K562 (cell line): ENCODE results near the gene SLC5A10.

Experiments used
- ATF4 ChIP-seq: fragments of 450-650 bp; formaldehyde crosslinking; IDR thresholded peaks from 2 replicates; pipeline ENCODE4 v1.4.0; 2022; ENCODE audit warnings: mild to moderate bottlenecking, moderate library complexity
- MCM2 ChIP-seq: fragments of 450-650 bp; IDR thresholded peaks from 2 replicates; pipeline ENCODE4 v1.6.1; 2017; ENCODE audit warnings: low read depth, mild to moderate bottlenecking
- TFAM ChIP-seq: fragments of 250-450 bp; sonication (Bioruptor Pico); conservative IDR thresholded peaks from 2 replicates; pipeline ENCODE4 v1.5.0; 2021; ENCODE audit warnings: mild to moderate bottlenecking, moderate library complexity
- TF ChIP-seq, protein P1 (sequence below): fragments of 450-650 bp; IDR thresholded peaks from 2 replicates; pipeline ENCODE4 v1.6.1; 2018; ENCODE audit not compliant: partially characterized antibody
- TF ChIP-seq, protein P2 (sequence below), 3 experiments: IDR thresholded peaks in 2 of 3; conservative IDR thresholded peaks in 1 of 3; 2 replicates each; pipeline ENCODE4 v1.5.1; 2011 to 2012; ENCODE audit warnings: low read length in 3 of 3, mild to moderate bottlenecking in 3 of 3, control low read depth in 2 of 3, improper control_type of control experiment in 1 of 3, inconsistent platforms in 1 of 3, low read depth in 1 of 3, mixed read lengths in 1 of 3, moderate library complexity in 1 of 3; ENCODE audit not compliant: insufficient read depth in 2 of 3

DNA sequence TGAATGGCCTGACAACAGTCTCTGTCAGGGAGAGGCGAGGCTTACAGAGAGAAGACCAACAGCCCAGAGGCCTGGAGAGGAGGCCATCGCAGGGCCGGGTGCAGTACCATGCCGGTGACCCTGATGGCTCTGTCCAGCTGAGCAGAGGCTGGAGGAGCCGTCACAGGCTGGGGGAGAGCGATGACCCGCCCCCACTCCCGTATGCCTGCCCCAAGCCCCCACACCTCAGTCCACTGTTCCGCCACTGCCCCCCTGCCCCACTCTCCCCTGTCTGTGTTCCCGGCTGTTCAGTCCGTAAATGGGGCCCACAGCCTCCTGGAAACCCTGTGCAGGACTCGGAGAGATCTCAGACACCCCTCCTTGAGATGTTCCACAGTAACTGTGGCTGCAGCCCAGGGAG is 65.4 kb downstream of the SLC5A10 start:
- TF ChIP-seq TFAM = no peak
- TF ChIP-seq, protein P1, sequence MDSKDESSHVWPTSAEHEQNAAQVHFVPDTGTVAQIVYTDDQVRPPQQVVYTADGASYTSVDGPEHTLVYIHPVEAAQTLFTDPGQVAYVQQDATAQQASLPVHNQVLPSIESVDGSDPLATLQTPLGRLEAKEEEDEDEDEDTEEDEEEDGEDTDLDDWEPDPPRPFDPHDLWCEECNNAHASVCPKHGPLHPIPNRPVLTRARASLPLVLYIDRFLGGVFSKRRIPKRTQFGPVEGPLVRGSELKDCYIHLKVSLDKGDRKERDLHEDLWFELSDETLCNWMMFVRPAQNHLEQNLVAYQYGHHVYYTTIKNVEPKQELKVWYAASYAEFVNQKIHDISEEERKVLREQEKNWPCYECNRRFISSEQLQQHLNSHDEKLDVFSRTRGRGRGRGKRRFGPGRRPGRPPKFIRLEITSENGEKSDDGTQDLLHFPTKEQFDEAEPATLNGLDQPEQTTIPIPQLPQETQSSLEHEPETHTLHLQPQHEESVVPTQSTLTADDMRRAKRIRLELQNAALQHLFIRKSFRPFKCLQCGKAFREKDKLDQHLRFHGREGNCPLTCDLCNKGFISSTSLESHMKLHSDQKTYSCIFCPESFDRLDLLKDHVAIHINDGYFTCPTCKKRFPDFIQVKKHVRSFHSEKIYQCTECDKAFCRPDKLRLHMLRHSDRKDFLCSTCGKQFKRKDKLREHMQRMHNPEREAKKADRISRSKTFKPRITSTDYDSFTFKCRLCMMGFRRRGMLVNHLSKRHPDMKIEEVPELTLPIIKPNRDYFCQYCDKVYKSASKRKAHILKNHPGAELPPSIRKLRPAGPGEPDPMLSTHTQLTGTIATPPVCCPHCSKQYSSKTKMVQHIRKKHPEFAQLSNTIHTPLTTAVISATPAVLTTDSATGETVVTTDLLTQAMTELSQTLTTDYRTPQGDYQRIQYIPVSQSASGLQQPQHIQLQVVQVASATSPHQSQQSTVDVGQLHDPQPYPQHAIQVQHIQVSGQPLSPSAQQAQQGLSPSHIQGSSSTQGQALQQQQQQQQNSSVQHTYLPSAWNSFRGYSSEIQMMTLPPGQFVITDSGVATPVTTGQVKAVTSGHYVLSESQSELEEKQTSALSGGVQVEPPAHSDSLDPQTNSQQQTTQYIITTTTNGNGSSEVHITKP = no peak
- no peak for TF ChIP-seq ATF4 (CRISPR knock-in tag)
- no peak for TF ChIP-seq MCM2
- TF ChIP-seq, protein P2, sequence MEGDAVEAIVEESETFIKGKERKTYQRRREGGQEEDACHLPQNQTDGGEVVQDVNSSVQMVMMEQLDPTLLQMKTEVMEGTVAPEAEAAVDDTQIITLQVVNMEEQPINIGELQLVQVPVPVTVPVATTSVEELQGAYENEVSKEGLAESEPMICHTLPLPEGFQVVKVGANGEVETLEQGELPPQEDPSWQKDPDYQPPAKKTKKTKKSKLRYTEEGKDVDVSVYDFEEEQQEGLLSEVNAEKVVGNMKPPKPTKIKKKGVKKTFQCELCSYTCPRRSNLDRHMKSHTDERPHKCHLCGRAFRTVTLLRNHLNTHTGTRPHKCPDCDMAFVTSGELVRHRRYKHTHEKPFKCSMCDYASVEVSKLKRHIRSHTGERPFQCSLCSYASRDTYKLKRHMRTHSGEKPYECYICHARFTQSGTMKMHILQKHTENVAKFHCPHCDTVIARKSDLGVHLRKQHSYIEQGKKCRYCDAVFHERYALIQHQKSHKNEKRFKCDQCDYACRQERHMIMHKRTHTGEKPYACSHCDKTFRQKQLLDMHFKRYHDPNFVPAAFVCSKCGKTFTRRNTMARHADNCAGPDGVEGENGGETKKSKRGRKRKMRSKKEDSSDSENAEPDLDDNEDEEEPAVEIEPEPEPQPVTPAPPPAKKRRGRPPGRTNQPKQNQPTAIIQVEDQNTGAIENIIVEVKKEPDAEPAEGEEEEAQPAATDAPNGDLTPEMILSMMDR (IDR thresholded peaks at IDR 0.05 in 2 of 3, conservative IDR thresholded peaks at IDR 0.05 in 1 of 3; ENCODE audit: insufficient read depth in 2 of 3, low read depth in 1 of 3, low read length in 3 of 3) = no peak
